GM19397 (cell line): Measurements from ENCODE around the gene NUMBL.

Experiments
- ATAC-seq: cut with Tn5 transposase; IDR thresholded peaks from one replicate; pipeline ENCODE4 v1.9.1; 2021; ENCODE audit warnings: mild to moderate bottlenecking, moderate library complexity; ENCODE audit not compliant: unreplicated experiment

The NUMBL gene

DNA sequence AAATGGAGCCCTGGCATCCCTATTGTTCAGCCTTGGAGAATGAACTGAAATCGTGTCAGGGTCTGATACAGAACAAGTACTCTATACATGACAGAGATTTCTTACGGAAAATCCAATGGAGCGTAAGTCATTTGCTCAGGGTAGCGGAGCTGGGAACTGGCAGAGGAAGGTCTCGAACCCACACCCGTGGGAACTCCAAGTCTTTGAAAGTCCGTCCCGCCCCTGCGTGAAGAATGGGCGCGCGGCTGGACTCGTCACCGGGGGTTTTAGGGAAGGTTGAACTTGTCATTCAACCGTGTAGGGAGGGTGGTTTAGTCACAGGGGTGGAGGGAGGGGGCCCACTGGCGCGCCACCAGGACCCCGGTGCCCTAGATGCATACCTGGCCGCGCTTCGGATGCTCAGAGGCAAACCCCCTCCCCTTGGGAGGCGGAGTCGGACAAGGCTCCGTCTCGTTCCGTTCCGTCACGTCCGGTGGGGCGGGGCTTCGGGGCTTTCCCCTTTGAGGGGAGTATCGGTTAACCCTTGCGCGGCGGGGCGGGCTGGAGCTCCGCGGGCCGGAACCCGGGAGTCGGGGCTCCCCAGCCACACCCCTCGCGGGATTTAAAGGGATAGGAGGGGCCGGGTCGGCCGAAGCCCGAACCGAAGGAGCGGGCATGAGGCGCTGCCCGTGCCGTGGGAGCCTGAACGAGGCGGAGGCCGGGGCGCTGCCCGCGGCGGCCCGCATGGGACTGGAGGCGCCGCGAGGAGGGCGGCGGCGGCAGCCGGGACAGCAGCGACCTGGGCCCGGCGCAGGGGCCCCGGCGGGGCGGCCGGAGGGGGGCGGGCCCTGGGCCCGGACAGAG lies 26.3 kb upstream of the NUMBL start, which contains the start of the genes COQ8B and ITPKC:
Gene COQ8B (minus strand): TSS at position 405 of the 843 bp plus-strand sequence. CDS start 2,254 bp downstream, outside the sequence.
Gene ITPKC (plus strand): TSS at position 631 of the 843 bp plus-strand sequence. CDS start 24 bp downstream, at position 655.
- peak; percentile 72 for ATAC-seq

- no peak for ATAC-seq
Measured at GRCh38 chr19:40716031-40716481, 25.6 kb upstream of the NUMBL start.

DNA sequence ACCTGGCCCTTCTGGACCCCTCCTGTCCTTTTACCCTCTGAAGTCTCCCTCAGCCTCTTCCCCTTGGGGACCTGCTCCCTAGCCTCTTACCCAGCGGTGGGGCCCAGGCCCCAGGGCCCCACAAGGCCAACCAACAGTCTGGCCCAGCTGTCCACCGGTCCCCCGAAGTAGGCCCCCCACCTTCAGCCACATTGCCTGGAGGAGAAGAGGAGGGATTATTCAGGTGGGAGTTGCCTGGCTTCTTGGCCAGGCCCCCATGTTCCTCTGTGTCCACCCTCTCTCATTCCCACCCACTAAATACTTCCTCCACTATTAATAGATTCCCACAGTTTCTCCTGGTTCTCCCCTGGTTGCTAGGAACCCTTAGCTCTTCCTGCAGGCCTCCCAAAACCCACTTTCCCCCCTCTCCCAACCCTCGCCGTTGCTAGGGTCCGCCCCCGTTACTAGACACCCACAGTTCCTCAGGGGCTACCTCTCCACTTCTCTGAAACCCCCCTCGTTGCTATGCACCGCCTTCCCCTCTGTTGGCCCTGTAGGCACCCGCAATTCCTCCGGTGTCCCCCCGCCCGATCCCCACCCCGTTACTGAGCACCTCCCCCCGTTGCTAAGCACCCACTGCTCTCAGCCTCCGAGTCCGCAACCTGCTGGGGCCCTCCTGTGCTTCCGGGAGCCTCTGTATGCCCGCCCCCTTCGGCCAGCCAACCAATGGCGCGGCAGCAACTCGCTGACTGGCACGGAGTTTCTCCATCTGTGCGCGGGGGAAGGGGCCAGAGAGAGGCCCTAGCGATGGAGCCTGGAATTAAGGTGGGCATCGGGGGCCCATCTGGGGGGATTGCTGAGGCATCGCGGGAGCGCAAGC lies 24.2 kb upstream of the NUMBL start:
- ATAC-seq = peak; percentile 56

- no peak for ATAC-seq
Measured at GRCh38 chr19:40713939-40714338, 23.5 kb upstream of the NUMBL start.

GRCh38 chr19:40709817-40710216 lies 19.4 kb upstream of the NUMBL start:
- no peak for ATAC-seq

DNA sequence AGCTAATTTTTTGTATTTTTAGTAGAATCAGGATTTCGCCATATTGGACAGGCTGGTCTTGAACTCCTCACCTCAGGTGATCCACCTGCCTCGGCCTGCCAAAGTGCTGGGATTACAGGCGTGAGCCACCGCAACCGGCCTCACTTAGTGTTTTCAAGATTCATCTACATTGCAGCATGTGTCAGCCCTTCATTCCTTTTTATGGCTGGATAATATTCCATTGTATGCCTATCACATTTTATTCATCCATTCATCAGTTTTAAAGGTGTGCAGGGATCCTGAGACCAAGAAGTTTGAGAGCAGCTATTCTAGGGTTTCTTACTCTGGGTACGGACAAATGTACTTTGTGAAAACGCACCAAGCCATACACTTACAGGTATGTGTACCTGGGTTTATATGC lies 17.2 kb upstream of the NUMBL start:
- no peak for ATAC-seq

DNA sequence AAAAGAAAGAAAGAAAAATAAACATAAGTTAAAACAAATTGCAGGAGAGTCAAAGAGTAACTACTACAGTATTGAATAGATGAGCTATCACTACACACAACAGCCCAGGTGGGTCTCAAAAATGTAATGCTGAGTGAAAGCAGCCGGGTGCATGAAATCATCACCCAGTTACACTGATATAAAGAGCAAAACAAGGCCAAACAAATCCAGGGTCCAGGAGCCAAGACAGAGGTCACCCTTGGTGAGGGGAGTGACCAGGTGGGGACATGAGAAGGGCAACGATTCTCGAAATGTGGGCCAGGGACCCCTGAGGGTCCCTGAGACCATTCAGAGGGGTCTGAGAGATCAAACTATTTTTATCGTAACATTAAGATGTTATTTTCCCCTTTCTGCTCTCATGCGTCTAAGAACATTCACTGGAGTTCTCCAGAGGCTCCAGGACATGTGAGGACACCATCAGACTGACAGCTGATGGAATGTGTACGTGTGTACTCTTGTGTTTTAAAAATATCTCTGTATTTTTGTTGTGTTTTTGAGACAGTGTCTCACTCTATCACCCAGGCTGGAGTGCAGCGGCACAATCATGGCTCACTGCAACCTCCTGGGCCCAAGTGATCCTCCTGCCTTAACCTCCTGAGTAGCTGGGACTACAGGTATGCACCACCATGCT lies 15.6 kb upstream of the NUMBL start:
- no peak for ATAC-seq

DNA sequence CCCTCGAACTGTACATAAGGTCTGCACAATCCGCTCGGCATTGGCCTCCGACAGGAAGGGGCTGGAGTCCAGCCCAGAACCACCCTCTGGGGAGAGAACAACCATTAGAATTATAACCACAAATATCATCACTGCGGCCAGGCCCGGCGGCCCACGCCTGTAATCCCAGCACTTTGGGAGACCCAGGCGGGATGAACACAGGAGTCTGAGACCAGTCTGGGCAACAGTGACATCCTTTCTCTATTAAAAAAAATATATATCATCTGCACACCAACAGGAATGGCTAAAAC lies 14.9 kb upstream of the NUMBL start:
- ATAC-seq = no peak

DNA sequence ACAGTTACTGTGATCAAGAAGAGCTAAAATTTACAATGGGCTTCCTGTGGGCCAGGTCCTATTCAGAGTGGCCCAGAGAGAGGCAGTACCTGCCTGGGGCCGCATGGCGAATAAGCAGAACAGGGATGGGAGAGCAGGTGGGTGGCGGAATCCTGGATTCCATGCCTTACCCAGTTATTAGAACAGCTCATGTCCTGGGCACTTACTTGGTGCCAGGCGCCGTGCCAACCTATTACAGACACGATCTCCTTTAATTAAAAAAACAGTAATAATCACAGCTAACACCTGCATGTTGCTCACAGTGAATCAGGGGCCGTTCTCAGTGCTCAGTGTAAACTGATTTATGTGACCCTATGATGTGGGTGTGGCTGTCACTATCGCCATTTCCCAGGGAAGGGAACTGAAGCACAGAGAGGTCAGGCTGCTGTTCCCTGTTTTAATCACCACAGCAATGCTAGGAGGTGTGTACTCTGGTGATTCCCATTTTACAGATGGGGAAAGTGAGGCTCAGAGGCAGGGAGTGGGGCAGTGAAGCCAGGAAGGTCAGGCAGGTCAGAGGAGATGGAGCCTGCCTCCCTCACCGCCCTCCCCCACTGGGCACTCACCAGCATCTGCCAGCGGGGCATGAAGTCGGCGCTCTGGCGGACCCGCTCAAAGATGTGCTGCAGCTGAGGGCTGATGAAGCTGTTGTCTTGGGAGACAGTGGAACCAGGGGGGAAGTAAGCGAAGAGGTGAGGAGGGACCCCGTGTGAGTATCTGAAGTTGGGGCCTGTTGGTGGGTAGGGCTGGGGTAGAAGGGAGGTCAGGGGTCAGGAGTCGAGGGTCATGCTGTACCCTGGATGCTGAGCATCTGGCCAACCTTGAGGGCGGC lies 14.3 kb upstream of the NUMBL start:
- no peak for ATAC-seq

DNA sequence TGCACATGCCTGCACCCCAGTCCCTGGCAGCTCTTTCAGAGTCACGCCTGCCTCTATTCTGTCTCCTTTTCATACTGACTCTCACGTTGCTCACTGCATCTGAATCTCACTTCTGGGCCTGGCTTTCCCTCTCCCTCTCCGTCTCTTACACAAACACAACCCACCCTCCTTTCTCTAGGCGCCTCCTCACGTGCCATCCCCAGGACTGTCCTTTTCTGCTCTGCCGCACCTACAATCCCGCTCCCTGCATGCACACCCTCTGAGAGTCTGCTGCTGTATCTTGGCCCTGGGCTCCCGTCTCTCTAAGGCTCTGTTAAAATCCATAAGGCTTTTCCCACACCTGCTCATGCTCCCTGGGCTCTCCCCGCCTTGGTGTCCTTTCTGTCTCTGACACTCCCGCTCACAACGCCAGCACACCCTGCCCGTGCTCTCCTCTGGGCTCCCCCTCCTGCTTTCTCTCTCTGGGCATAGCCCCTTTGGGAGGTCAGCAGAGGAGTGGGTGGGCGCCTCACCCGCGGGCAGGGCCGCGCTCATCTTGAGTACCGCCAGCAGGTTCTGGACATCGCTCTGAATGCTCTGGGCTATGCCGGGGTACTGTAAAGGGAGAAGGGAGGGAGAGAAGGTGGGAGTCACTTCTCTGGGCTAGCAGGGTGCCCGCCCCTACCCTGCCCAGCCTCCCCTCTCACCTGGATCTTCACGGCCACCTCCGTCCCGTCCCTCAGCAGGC lies 12.7 kb upstream of the NUMBL start:
- no peak for ATAC-seq

- ATAC-seq = no peak
Measured at GRCh38 chr19:40702337-40703012, 12.0 kb upstream of the NUMBL start.

DNA sequence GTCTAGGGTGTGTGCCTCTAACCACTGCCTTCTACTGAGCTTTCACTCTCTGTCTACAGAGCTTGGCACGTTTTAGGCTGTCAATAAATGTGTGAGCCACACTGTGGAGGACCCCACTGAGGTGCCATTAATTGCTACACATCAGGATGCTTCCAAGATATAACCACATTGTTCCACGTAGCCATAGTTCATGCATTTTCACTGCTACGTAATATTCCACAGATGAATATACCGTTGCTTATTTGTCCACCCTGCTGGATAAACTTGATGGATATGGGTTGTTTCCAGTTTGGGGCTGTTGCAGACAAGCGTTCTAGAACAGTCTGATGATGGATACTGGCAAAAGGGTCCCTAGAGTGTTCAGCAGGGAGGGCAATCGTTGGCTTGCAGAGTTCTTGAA lies 11.3 kb upstream of the NUMBL start:
- ATAC-seq = no peak

GRCh38 chr19:40700083-40700482 lies 9.6 kb upstream of the NUMBL start:
- no peak for ATAC-seq

DNA sequence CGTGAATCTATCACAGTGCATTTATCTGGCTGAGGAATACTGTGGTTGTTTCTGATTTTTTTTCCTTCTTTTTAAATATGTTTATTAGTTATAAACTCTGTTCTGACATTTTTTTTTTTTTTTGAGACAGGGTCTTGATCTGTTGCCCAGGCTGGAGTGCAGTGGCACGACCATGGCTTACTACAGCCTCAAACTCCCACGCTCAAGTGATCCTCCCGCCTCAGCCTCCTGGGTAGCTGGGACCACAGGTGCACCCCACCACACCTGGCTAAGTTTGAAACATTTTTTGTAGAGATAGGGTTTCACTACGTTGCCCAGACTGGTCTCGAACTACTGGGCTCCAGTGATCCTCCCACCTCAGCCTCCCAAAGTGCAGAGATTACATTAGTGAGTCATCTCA lies 6.6 kb upstream of the NUMBL start:
- ATAC-seq = no peak

- no peak for ATAC-seq
Measured at GRCh38 chr19:40695881-40696280, 5.4 kb upstream of the NUMBL start.

DNA sequence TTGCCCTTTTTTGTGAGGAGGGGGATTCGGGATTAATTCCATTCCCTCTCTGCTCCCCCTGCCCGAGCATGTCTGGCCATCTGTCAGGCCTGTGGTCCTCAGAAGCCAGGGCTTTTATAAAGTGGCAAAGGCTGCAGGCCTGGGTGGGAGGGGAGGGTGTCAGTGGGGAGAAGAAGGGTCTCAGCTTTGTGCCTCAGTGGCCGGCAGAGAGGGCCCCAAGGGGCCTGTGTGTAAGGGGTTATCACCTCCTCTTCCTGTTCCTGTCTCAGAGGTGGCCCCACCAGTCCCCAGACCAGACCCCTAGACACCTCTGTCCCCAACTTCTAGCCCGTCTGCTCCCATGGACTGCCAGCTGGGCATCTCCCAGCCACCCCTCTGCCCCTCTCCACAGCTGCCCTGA lies 3.4 kb upstream of the NUMBL start:
- ATAC-seq = no peak

DNA sequence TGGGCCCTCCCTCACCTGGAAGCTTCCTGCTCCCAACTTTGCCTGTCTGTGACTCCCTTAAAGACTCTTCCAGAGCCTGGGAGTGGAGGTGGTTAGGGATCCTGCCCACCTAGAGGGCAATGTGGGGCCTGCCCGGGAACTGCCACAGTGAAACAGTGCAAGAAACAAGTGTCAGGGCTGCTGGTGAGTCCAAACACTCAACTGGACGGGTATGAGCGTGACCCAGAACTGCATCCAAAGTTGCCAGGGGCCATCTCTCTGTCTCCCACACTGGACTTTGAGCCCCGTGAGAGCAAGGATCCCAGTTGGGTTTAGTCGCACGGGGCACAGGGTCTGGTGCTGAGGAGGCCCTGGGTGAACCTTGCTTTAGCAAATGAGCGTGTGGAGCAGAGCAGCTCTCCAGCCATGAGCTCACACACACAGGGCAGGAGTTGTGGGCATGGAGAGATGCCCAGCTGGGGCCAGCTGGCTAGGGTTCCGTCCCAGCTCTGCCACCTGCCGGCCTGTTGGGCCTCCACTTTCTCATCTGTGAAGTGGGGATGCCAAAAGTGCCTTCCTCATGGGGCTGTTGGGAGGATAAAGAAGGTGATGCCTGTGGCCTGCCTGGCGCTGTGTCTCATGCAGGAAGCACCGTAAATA lies 2.8 kb upstream of the NUMBL start:
- ATAC-seq = no peak

GRCh38 chr19:40692212-40692551 lies 1.7 kb upstream of the NUMBL start:
- no peak for ATAC-seq
